ENCODE data around the gene KLHL29. TPM values are rescaled to one million over a fixed set of nuclear protein-coding genes. Genes with fewer than 3 reads are reported as not detected.

KLHL29 gene
- total and polyA plus RNA-seq, 2 experiments from 2014 or later, result 1.9 to 6.4 TPM

DNA sequence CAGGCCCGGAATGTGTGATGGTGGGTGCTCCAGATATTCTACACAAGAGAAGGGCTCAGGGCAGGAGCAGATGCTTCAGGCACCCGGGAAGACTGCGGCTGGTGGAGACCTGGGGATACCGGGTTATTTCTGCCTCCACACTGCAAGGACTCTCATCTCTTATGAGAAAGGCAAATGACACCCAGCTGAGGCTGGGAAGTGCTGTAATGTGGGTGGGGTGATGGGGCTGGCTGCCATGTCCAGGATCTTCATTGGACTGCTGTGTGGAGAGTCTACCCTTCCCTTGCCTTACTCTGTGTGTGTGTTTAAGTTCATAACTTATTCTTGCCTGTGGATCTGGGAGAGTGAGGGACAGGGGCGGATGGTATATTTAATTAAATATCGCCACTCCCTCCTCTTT lies 124.1 kb downstream of the KLHL29 start:
- H2AFZ ChIP-seq, result no peak overlapping the region
- H3K9me2 ChIP-seq (ENCODE audit: insufficient read depth), result no peaks in the 10 kb centered on the region
- H3K9ac ChIP-seq, result no peak overlapping the region
- no peaks in the 10 kb centered on the region for H3K9me3 ChIP-seq (ENCODE audit: low read depth)
- no peaks in the 10 kb centered on the region for H4K20me1 ChIP-seq (ENCODE audit: insufficient read depth)
- in situ Hi-C loops (cut with MboI), result no loop called here
- no peaks in the 10 kb centered on the region for H3F3A ChIP-seq (ENCODE audit: insufficient read depth)
- no peaks in the 10 kb centered on the region for H3K79me2 ChIP-seq (ENCODE audit: insufficient read depth)
- WGBS, 2 experiments (ENCODE audit: low coverage in 1 of 2, low lambda C conversion rate in 2 of 2, missing lambda C conversion rate in 2 of 2), result 77 to 85% methylated on average over 6 of the region's 6 CpGs
- no peak overlapping the region for H3K4me2 ChIP-seq (ENCODE audit: unreplicated experiment)
- no peaks in the 10 kb centered on the region for H3K27me3 ChIP-seq (replicated peaks; ENCODE audit: insufficient read depth)
- H3K4me1 ChIP-seq (ENCODE audit: insufficient read depth), result no peaks in the 10 kb centered on the region
- TF ChIP-seq EZH2 (IDR thresholded peaks at IDR 0.05; ENCODE audit: insufficient read depth, poor library complexity, severe bottlenecking) (no peak), EZH2phosphoT487 (IDR thresholded peaks at IDR 0.05; ENCODE audit: insufficient read depth, low read depth) (no peak)
- no peak overlapping the region for H3K27ac ChIP-seq
- no peaks in the 10 kb centered on the region for H3K36me3 ChIP-seq (ENCODE audit: low read depth)
- DNase-seq, result no peak
- no peak overlapping the region for H3K4me3 ChIP-seq

DNA sequence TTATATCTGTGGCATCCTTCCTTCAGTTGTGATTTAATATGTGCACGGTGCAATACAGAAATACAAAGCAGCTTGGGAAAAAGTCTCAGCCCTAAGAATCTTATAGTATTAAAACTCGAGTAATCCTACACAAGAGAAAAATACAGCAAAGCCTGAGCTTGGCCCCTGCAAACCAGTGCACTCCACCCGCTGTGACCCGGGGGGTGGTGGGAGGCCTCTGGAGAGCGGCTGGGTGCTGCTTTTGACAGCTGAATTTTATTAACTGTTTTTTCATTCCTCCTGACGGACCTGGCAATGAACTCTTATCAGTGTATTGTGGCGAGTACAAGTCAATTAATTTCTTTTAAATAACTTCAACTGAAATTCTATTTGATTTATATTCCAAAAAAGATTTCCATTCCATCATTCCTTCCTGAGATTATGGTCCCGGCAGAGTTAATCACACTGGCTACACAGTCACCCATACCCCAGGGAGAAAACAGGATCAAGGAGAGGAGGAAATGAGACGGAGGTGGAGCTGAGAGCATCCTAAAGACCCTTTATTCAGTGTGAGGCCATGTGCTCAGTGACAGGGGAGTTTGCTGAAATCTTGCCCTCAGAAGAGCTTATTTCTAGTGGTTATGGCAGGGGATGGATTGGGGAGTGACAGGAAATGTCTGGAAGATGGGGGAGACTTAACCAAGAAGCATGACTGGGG lies 124.8 kb downstream of the KLHL29 start:
- in situ Hi-C loops (cut with MboI), result no loop called here
- H4K20me1 ChIP-seq (ENCODE audit: insufficient read depth), result no peaks in the 10 kb centered on the region
- no peaks in the 10 kb centered on the region for H3K9me3 ChIP-seq (ENCODE audit: low read depth)
- no peaks in the 10 kb centered on the region for H3K27me3 ChIP-seq (replicated peaks; ENCODE audit: insufficient read depth)
- H3K4me3 ChIP-seq, result no peak overlapping the region
- no peak overlapping the region for H3K27ac ChIP-seq
- 89 to 90% methylated on average over 9 of the region's 9 CpGs for whole genome bisulfite sequencing, 2 experiments (ENCODE audit: low coverage in 1 of 2, low lambda C conversion rate in 2 of 2, missing lambda C conversion rate in 2 of 2)
- H3K9ac ChIP-seq, result no peak overlapping the region
- DNase-seq, result no peak
- H2AFZ ChIP-seq, result no peak overlapping the region
- no peaks in the 10 kb centered on the region for H3K4me1 ChIP-seq (ENCODE audit: insufficient read depth)
- no peaks in the 10 kb centered on the region for H3F3A ChIP-seq (ENCODE audit: insufficient read depth)
- TF ChIP-seq EZH2 (IDR thresholded peaks at IDR 0.05; ENCODE audit: insufficient read depth, poor library complexity, severe bottlenecking) (no peak), EZH2phosphoT487 (IDR thresholded peaks at IDR 0.05; ENCODE audit: insufficient read depth, low read depth) (no peak)
- H3K36me3 ChIP-seq (ENCODE audit: low read depth), result no peaks in the 10 kb centered on the region
- H3K4me2 ChIP-seq (ENCODE audit: unreplicated experiment), result no peak overlapping the region
- H3K9me2 ChIP-seq (ENCODE audit: insufficient read depth), result no peaks in the 10 kb centered on the region
- no peaks in the 10 kb centered on the region for H3K79me2 ChIP-seq (ENCODE audit: insufficient read depth)

DNA sequence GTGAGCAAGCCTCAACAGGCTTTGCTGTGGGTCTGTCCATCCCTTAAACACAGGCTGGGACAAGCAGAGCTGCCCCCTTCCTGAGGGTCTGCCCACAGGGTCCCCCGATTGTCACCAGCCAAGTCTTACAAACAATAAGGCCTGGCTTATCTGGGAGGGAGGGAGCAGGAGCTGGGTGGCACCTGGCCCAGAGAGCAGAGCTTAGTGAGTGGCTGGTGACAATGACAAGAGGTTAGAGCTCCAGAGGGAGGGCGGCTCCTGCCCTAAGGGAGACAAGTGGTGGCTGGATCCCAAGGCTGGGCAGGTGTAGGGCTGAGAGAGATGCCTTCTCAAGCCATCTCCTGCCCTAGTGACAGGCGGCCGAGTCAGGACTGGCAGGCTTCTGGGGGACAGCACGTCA lies 125.5 kb downstream of the KLHL29 start:
- Histone ChIP-seq H3K4me1 (ENCODE audit: insufficient read depth) (no peaks in the 10 kb centered on the region), H3K4me2 (ENCODE audit: unreplicated experiment) (no peak overlapping the region), H3K27ac (no peak overlapping the region), H3K9me2 (ENCODE audit: insufficient read depth) (no peaks in the 10 kb centered on the region), H3K36me3 (ENCODE audit: low read depth) (no peaks in the 10 kb centered on the region), H3K9me3 (ENCODE audit: low read depth) (no peaks in the 10 kb centered on the region), H2AFZ (no peak overlapping the region), H3K27me3 (replicated peaks; ENCODE audit: insufficient read depth) (no peaks in the 10 kb centered on the region), H3K4me3 (no peak overlapping the region), H3K9ac (no peak overlapping the region), H3K79me2 (ENCODE audit: insufficient read depth) (no peaks in the 10 kb centered on the region), H3F3A (ENCODE audit: insufficient read depth) (no peaks in the 10 kb centered on the region), H4K20me1 (ENCODE audit: insufficient read depth) (no peaks in the 10 kb centered on the region)
- DNase-seq, result no peak
- TF ChIP-seq EZH2phosphoT487 (IDR thresholded peaks at IDR 0.05; ENCODE audit: insufficient read depth, low read depth), result no peak
- TF ChIP-seq EZH2 (IDR thresholded peaks at IDR 0.05; ENCODE audit: insufficient read depth, poor library complexity, severe bottlenecking), result no peak
- WGBS, 2 experiments (ENCODE audit: low coverage in 1 of 2, low lambda C conversion rate in 2 of 2, missing lambda C conversion rate in 2 of 2), result 93 to 95% methylated on average over 5 of the region's 5 CpGs
- in situ Hi-C loops (cut with MboI), result no loop called here

GRCh38 chr2:23512778-23513177 lies 127.8 kb downstream of the KLHL29 start:
- Histone ChIP-seq H3F3A (ENCODE audit: insufficient read depth) (no peaks in the 10 kb centered on the region), H3K4me2 (ENCODE audit: unreplicated experiment) (no peak overlapping the region), H3K36me3 (ENCODE audit: low read depth) (no peaks in the 10 kb centered on the region), H3K4me3 (no peak overlapping the region), H3K9ac (no peak overlapping the region), H3K27ac (no peak overlapping the region), H2AFZ (no peak overlapping the region), H3K27me3 (replicated peaks; ENCODE audit: insufficient read depth) (no peaks in the 10 kb centered on the region), H3K9me3 (ENCODE audit: low read depth) (no peaks in the 10 kb centered on the region), H4K20me1 (ENCODE audit: insufficient read depth) (no peaks in the 10 kb centered on the region), H3K79me2 (ENCODE audit: insufficient read depth) (no peaks in the 10 kb centered on the region), H3K9me2 (ENCODE audit: insufficient read depth) (no peaks in the 10 kb centered on the region), H3K4me1 (ENCODE audit: insufficient read depth) (no peaks in the 10 kb centered on the region)
- in situ Hi-C loops (cut with MboI), result no loop called here
- TF ChIP-seq EZH2 (IDR thresholded peaks at IDR 0.05; ENCODE audit: insufficient read depth, poor library complexity, severe bottlenecking) (no peak), EZH2phosphoT487 (IDR thresholded peaks at IDR 0.05; ENCODE audit: insufficient read depth, low read depth) (no peak)
- no peak for DNase-seq
- WGBS, 2 experiments (ENCODE audit: low coverage in 1 of 2, low lambda C conversion rate in 2 of 2, missing lambda C conversion rate in 2 of 2), result 89 to 92% methylated on average over 8 of the region's 8 CpGs

Data from GM23248 (cell line).